DOHH2 (cell line): ENCODE results near the gene GABPB1.

ENCODE experiments used
- CTCF ChIP-seq: fragments of 200-600 bp; sonication (generic); IDR thresholded peaks from one replicate; pipeline ENCODE4 v1.5.1; 2014; ENCODE audit warnings: antibody characterized with exemption, mild to moderate bottlenecking, low read depth, low read length; ENCODE audit not compliant: poor library complexity, severe bottlenecking
- EZH2phosphoT487 ChIP-seq: fragments of 200-600 bp; sonication (generic); IDR thresholded peaks from 2 replicates; pipeline ENCODE4 v1.6.1; 2017; ENCODE audit warnings: borderline replicate concordance, mild to moderate bottlenecking, antibody characterized with exemption, low read length, moderate library complexity, mixed read lengths

- no peak for TF ChIP-seq CTCF
- no peak for TF ChIP-seq EZH2phosphoT487
Measured at GRCh38 chr15:50355619-50355905, 564 bp upstream of the GABPB1 start.
